GM21447 (cell line): ENCODE measurements around the gene SUCLG2.
"Not testable (repeated sequence)": the region's sequence is repeated elsewhere in the genome, so short reads cannot be mapped to it uniquely, and the experiment has no call there.

Experiments
- ATAC-seq: cut with Tn5 transposase; IDR thresholded peaks from one replicate; pipeline ENCODE4 v1.9.1; 2021; ENCODE audit not compliant: unreplicated experiment

Gene SUCLG2

GRCh38 chr3:67561667-67562394, 92.6 kb downstream of the SUCLG2 start:
- ATAC-seq = no peak

GRCh38 chr3:67561266-67561665, 93.1 kb downstream of the SUCLG2 start:
- no peak for ATAC-seq

GRCh38 chr3:67559029-67559605, 95.3 kb downstream of the SUCLG2 start:
- ATAC-seq = no peak

- ATAC-seq = no peak
Observed at GRCh38 chr3:67558426-67558825, 96.0 kb downstream of the SUCLG2 start.

- no peak for ATAC-seq
Observed at GRCh38 chr3:67557848-67558355, 96.5 kb downstream of the SUCLG2 start.

GRCh38 chr3:67551361-67552016, 102.9 kb downstream of the SUCLG2 start:
- no peak for ATAC-seq

GRCh38 chr3:67550541-67550940, 103.9 kb downstream of the SUCLG2 start:
- ATAC-seq = no peak

GRCh38 chr3:67542502-67543250, 111.7 kb downstream of the SUCLG2 start:
- not testable (repeated sequence) for ATAC-seq

- no peak for ATAC-seq
Observed at GRCh38 chr3:67540198-67540894, 114.1 kb downstream of the SUCLG2 start.

- not testable (repeated sequence) for ATAC-seq
Observed at GRCh38 chr3:67537203-67537602, 117.2 kb downstream of the SUCLG2 start.

- ATAC-seq = no peak
Observed at GRCh38 chr3:67535006-67535405, 119.4 kb downstream of the SUCLG2 start.

GRCh38 chr3:67534594-67534993, 119.8 kb downstream of the SUCLG2 start:
- no peak for ATAC-seq

- ATAC-seq = no peak
Observed at GRCh38 chr3:67531181-67532101, 123.0 kb downstream of the SUCLG2 start.

- ATAC-seq = no peak
Observed at GRCh38 chr3:67529915-67530314, 124.5 kb downstream of the SUCLG2 start.

GRCh38 chr3:67529337-67529736, 125.1 kb downstream of the SUCLG2 start:
- no peak for ATAC-seq

- no peak for ATAC-seq
Observed at GRCh38 chr3:67526246-67526645, 128.2 kb downstream of the SUCLG2 start.

GRCh38 chr3:67524046-67524445, 130.4 kb downstream of the SUCLG2 start:
- ATAC-seq = no peak

- no peak for ATAC-seq
Observed at GRCh38 chr3:67522081-67522480, 132.3 kb downstream of the SUCLG2 start.

- ATAC-seq = peak; percentile 82
Observed at GRCh38 chr3:67521053-67521646, 133.3 kb downstream of the SUCLG2 start.
